Measurements from ENCODE around the gene PTP4A2. TPM values are rescaled to one million over a fixed set of nuclear protein-coding genes. Genes with fewer than 3 reads are reported as not detected.

The PTP4A2 gene
- total and polyA plus RNA-seq, 2 of the 8 experiments (the other 6 are each of a cell fraction or from before 2014, with no cell fraction given): 87.4 to 214 TPM

- H3K9me3 ChIP-seq (ENCODE audit: insufficient read depth in 2 of 2, low read depth in 1 of 2, low read length in 1 of 2): no peaks in the 10 kb centered on the region
- H3K23me2 ChIP-seq (ENCODE audit: low read depth, low read length): no peaks in the 10 kb centered on the region; the same call in 1 of the 2 replicates
- no peaks in the 10 kb centered on the region for H3K36me3 ChIP-seq (ENCODE audit: control insufficient read depth in 2 of 4, insufficient read depth in 4 of 4, low read length in 3 of 4)
- no peaks in the 10 kb centered on the region for H3K79me2 ChIP-seq (ENCODE audit: control insufficient read depth in 1 of 2, insufficient read depth in 2 of 2, low read length in 2 of 2)
- no peak overlapping the region for H3K18ac ChIP-seq (ENCODE audit: extremely low read depth, low read length)
- H2BK120ac ChIP-seq (replicated peaks; ENCODE audit: low read depth, low read length): no peak overlapping the region
- H3K27ac ChIP-seq (ENCODE audit: low read depth, low read length): no peak overlapping the region
- no peak overlapping the region for H4K5ac ChIP-seq (ENCODE audit: insufficient read length, low read depth, low read length)
- WGBS, 2 experiments (ENCODE audit: extremely low coverage in 1 of 2, insufficient coverage in 1 of 2, insufficient read length in 1 of 2, insufficient replicate concordance in 2 of 2, low coverage in 1 of 2, low lambda C conversion rate in 2 of 2, missing lambda C conversion rate in 1 of 2): 95% methylated on average over 7 of the region's 7 CpGs; no CpG with 5 or more reads in 1 of the 2 experiments
- no peak overlapping the region for H2BK15ac ChIP-seq (ENCODE audit: low read length)
- no peak for FAIRE-seq
- ChIA-PET CTCF (ENCODE audit: partially characterized antibody) (interaction anchor here (1.2 kb wide), 1 partner anchor 13 kb away, joined by 3 read pairs; no protein-coding TSS in a partner anchor), POLR2A (ENCODE audit: partially characterized antibody) (interaction anchor here (1.2 kb wide), 1 partner anchor 7 kb away, joined by 3 read pairs; no protein-coding TSS in a partner anchor)
- no peak overlapping the region for H3K4me3 ChIP-seq (ENCODE audit: extremely low read depth in 1 of 4, insufficient read depth in 2 of 4, low read depth in 3 of 4, low read length in 4 of 4)
- no peaks in the 10 kb centered on the region for H4K20me1 ChIP-seq (replicated peaks in 1 of 2; ENCODE audit: control insufficient read depth in 1 of 2, insufficient read depth in 2 of 2, low read length in 2 of 2)
- no peak for DNase-seq (ENCODE audit: low read depth in 1 of 2, low spot score in 2 of 2)
- H3K27me3 ChIP-seq (replicated peaks in 1 of 4; ENCODE audit: control insufficient read depth in 3 of 4, extremely low read depth in 1 of 4, insufficient read depth in 3 of 4, low read length in 3 of 4): no peaks in the 10 kb centered on the region
- no peak overlapping the region for H3K4me2 ChIP-seq (ENCODE audit: insufficient read depth in 1 of 2, low read depth in 2 of 2, low read length in 2 of 2)
- no peak overlapping the region for H3K4ac ChIP-seq (replicated peaks; ENCODE audit: insufficient read length, low read depth, low read length)
- H2BK12ac ChIP-seq (ENCODE audit: low read depth, low read length): no peak overlapping the region
- no peak overlapping the region for H2AFZ ChIP-seq (ENCODE audit: low read length)
- H3K79me1 ChIP-seq (ENCODE audit: low read depth, low read length): no peaks in the 10 kb centered on the region
- H3K9ac ChIP-seq (replicated peaks in 1 of 4; ENCODE audit: extremely low read depth in 1 of 4, low read depth in 3 of 4, low read length in 3 of 4): no peak overlapping the region
- H3K23ac ChIP-seq (ENCODE audit: insufficient read length): no peak overlapping the region
- H3K14ac ChIP-seq (ENCODE audit: insufficient read length): no peak overlapping the region
- H3K4me1 ChIP-seq (replicated peaks in 1 of 4; ENCODE audit: control insufficient read depth in 3 of 4, insufficient read depth in 4 of 4, low read length in 3 of 4): peaks cover 0 to 3% (median 0%) of the 10 kb centered on the region in 4 experiments; a peak in 1 of 7 replicates
- H2AK5ac ChIP-seq (ENCODE audit: low read depth, low read length): no peak overlapping the region
- no peak overlapping the region for H3K56ac ChIP-seq (replicated peaks; ENCODE audit: insufficient read length, low read depth, low read length)
- H2BK5ac ChIP-seq (ENCODE audit: low read depth, low read length): no peak overlapping the region
- no peak overlapping the region for H2BK20ac ChIP-seq (ENCODE audit: low read length)
- no peak overlapping the region for H4K8ac ChIP-seq (ENCODE audit: extremely low read depth, insufficient read depth, low read length)
- no peak overlapping the region for H4K91ac ChIP-seq (replicated peaks; ENCODE audit: insufficient read length, low read length)
- no peak for TF ChIP-seq PHF8 (conservative IDR thresholded peaks at IDR 0.05; ENCODE audit: low read depth, low read length)
Measured at GRCh38 chr1:31888291-31888690, 49.9 kb downstream of the PTP4A2 start.
